Activated naive CD8-positive, alpha-beta T cell treated with anti-CD3 and anti-CD28 coated beads for 36 hours (primary cell): ENCODE data around the gene HMGCLL1. TPM values are rescaled to one million over a fixed set of nuclear protein-coding genes. Genes with fewer than 3 reads are reported as not detected.

Experiments used
- DNase-seq: peaks from one replicate; pipeline ENCODE4 v3.0.0; 2021
- H3K27ac Mint-ChIP-seq: one replicate; pipeline ENCODE4 v1.8.0; 2022; ENCODE audit warnings: mild to moderate bottlenecking, moderate library complexity, mixed read lengths
- H3K27me3 Mint-ChIP-seq: one replicate; pipeline ENCODE4 v1.8.0; 2022; ENCODE audit warnings: mild to moderate bottlenecking, mixed read lengths
- H3K36me3 Mint-ChIP-seq: one replicate; pipeline ENCODE4 v1.8.0; 2021; ENCODE audit warnings: mild to moderate bottlenecking, mixed read lengths
- H3K4me1 Mint-ChIP-seq: one replicate; pipeline ENCODE4 v1.8.0; 2021; ENCODE audit warnings: mixed read lengths
- H3K4me3 Mint-ChIP-seq: one replicate; pipeline ENCODE4 v1.8.0; 2022; ENCODE audit warnings: mild to moderate bottlenecking, moderate library complexity, mixed read lengths
- H3K9me3 Mint-ChIP-seq: one replicate; pipeline ENCODE4 v1.8.0; 2022; ENCODE audit warnings: mixed read lengths
- total RNA-seq, 2 experiments: library from RNA; stranded (reverse); gene quantifications; one replicate each; pipeline ENCODE4 v1.2.3, GENCODE V29; 2021

HMGCLL1 gene
- not detected for total RNA-seq

DNA sequence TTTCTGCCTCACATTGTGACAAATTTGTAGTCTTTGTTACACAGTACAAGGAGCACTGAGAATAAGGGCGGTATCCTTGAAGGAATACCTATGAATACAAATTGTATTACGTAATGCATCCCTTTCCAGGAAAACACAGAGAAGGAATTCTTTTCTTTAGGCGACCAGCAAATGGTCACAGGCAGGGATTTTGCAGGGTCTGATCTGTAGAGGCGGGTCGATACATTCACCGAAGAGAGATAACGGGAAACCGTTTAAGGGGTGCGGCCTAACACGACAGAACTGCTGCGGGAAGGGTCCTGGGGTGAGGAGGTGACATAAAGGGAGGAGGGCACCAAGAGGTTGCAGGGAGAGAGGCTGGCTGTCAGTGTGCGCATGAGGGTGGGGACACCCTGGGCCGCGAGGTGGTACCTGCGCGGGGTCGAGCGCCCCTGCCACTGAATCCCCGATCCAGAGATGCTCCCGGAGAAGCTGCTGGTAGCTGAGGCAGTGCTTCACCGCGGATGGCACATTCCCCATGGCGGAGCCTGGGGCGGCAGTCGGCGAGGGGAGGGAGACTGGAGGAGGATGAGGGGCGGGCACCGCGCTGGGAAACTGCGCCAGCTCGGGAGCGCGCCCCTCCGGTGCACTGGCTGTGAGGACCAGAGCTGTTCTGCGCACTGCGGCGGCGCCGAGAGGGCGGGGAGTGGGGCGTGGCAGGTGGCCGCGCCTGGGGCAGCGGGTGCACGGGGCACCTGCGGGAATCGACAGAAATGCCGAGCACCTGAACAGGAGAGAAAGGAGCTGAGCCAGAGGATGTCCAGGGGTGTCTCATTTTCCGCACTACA is at the start of gene HMGCLL1:
TSS of gene HMGCLL1 (minus strand) at position 656 of the 827 bp plus-strand sequence. CDS start at position 519, 137 bp downstream.
- Mint-ChIP-seq H3K27ac (no peak within 1 kb of the TSS), H3K9me3 (peaks cover 3% of the 10 kb centered on the region), H3K27me3 (peaks cover 7% of the 10 kb centered on the region), H3K4me1 (peaks cover 3% of the 10 kb centered on the region), H3K4me3 (no peak within 1 kb of the TSS), H3K36me3 (peaks cover 4% of the 10 kb centered on the region)
- no peak for DNase-seq

GRCh38 chr6:55621993-55622392 is 43.0 kb upstream of the HMGCLL1 start:
- Mint-ChIP-seq H3K4me1 (no peaks in the 10 kb centered on the region), H3K4me3 (no peak overlapping the region), H3K36me3 (no peaks in the 10 kb centered on the region), H3K27ac (no peak overlapping the region), H3K9me3 (peaks cover 6% of the 10 kb centered on the region), H3K27me3 (no peaks in the 10 kb centered on the region)
- DNase-seq = no peak

- H3K9me3 Mint-ChIP-seq = peaks cover 6% of the 10 kb centered on the region
- DNase-seq = no peak
- H3K27ac Mint-ChIP-seq = no peak overlapping the region
- no peaks in the 10 kb centered on the region for H3K4me1 Mint-ChIP-seq
- H3K4me3 Mint-ChIP-seq = no peak overlapping the region
- no peaks in the 10 kb centered on the region for H3K27me3 Mint-ChIP-seq
- no peaks in the 10 kb centered on the region for H3K36me3 Mint-ChIP-seq
These were observed 42.3 kb upstream of the HMGCLL1 start for GRCh38 chr6:55621244-55621643.

DNA sequence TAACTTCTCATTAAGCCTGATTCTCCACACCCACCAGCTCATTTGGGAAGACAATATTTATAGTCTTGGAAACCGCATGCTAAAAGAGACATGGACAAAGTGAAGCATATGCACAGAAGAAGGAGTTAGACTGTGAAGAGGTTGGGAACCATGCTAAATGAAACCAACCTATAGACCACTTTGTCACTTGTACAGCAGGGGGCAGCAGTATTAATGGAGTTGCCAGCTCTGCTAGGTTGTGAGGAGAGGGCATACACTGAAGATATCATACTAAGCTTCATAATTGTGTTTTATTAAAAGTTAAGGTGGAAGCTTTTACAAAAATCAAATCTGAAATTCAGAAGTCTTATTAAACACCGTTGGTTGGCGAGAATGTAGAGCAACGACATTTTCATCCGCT is 38.3 kb upstream of the HMGCLL1 start:
- Mint-ChIP-seq H3K36me3 (no peaks in the 10 kb centered on the region), H3K4me1 (no peaks in the 10 kb centered on the region), H3K27ac (no peak overlapping the region), H3K9me3 (peaks cover 8% of the 10 kb centered on the region), H3K27me3 (no peaks in the 10 kb centered on the region), H3K4me3 (no peak overlapping the region)
- no peak for DNase-seq

- H3K4me3 Mint-ChIP-seq = no peak overlapping the region
- H3K36me3 Mint-ChIP-seq = no peaks in the 10 kb centered on the region
- DNase-seq = no peak
- no peaks in the 10 kb centered on the region for H3K4me1 Mint-ChIP-seq
- H3K9me3 Mint-ChIP-seq = no peaks in the 10 kb centered on the region
- H3K27me3 Mint-ChIP-seq = no peaks in the 10 kb centered on the region
- no peak overlapping the region for H3K27ac Mint-ChIP-seq
These were observed 25.0 kb upstream of the HMGCLL1 start for GRCh38 chr6:55604021-55604420.

DNA sequence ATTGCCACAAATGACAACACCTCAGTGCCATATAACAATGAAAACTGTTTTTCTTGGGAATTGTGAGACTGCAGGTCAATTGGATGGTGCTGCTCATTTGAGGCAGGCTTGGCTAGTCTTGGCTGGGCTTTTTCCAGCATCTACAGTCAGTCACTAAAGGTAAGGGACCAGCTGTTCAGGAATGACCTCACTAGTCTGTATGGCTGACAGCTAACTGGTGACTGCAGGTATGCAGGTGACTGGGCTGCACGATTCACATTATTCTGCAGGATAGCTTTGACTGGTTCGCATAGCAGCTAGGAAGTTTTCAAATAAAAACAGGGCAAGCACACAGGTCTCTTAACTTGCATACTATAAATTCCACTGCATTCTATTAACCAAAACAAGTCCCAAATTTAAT is 22.1 kb upstream of the HMGCLL1 start:
- Mint-ChIP-seq H3K9me3 (peaks cover 3% of the 10 kb centered on the region), H3K27ac (no peak overlapping the region), H3K4me1 (no peaks in the 10 kb centered on the region), H3K27me3 (no peaks in the 10 kb centered on the region), H3K4me3 (no peak overlapping the region), H3K36me3 (no peaks in the 10 kb centered on the region)
- DNase-seq = no peak

DNA sequence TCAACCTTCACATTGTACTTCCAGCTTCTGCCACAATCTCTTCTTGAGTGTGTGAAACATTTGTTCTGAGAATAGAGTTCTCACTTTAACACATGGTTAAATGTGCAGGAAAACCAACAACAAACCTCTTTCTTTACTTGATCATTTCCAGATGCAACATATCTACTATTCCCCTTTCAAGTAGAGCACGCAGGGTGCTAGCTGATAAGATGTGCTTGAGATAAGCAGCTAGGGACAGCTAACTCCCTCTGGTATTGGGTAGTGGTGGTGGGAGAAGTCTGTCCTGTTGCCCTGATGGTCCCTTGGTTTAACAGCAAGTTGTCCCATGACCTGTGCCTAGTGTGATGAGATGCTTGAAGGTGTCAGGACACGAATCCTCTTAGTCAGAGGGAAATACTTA is 15.4 kb upstream of the HMGCLL1 start:
- H3K9me3 Mint-ChIP-seq = peaks cover 5% of the 10 kb centered on the region
- no peak overlapping the region for H3K27ac Mint-ChIP-seq
- H3K4me3 Mint-ChIP-seq = no peak overlapping the region
- no peak for DNase-seq
- H3K4me1 Mint-ChIP-seq = no peaks in the 10 kb centered on the region
- H3K36me3 Mint-ChIP-seq = no peaks in the 10 kb centered on the region
- H3K27me3 Mint-ChIP-seq = no peaks in the 10 kb centered on the region

DNA sequence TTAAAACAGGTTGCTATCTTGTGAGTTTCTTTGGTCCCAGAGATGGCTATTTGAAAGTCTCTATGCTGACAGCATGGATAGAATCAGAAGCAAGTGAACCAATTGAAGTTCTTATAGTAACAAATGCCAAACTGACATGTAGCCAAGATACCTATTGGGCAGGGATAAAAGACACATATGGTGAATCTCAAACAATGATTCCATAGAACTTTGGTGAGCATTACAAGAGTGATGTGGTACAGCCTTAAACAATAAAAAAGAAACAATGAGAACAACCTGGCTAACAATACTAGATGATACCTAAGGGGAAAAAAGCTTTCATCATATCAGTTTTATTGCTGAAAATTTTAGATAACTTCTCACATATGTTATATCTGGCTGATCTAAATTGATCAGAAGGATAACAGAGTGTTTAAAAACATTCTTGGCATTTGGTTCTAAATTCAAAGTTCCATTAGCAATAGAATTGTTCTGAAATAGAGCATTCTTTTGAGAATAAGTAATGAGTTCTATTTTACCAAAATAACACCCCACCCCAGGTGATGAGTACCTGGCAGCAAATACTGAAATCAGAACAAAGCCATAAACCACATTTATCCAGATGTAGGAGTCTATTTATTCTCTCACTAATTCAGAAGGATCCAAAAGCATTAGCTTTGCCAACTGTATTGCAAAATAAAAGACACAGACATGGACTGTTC is 5.8 kb upstream of the HMGCLL1 start:
- no peak overlapping the region for H3K4me3 Mint-ChIP-seq
- H3K27me3 Mint-ChIP-seq = no peaks in the 10 kb centered on the region
- no peak for DNase-seq
- H3K9me3 Mint-ChIP-seq = peaks cover 5% of the 10 kb centered on the region
- no peaks in the 10 kb centered on the region for H3K4me1 Mint-ChIP-seq
- no peaks in the 10 kb centered on the region for H3K36me3 Mint-ChIP-seq
- H3K27ac Mint-ChIP-seq = no peak overlapping the region

DNA sequence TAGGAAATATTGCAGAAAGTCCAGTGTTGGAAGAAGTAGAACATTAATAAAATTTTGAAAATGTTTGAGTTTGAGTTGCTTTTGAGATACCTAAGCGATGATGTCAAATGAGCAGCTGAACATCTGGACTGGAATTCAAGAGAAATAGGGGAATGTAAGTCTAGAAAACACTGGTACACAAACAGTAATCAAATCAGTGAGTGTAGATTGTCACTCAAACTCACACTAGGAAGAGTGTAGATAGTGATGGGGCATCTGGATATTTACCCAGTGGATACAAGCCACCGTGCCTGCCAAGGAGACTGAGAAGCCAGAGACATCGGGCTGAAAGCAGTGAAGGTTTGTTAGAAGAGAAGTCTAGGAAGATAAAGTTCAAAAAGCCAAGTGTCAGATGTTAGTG is 2.2 kb downstream of the HMGCLL1 start:
- no peak overlapping the region for H3K27ac Mint-ChIP-seq
- H3K27me3 Mint-ChIP-seq = peaks cover 7% of the 10 kb centered on the region
- H3K36me3 Mint-ChIP-seq = peaks cover 4% of the 10 kb centered on the region
- H3K4me3 Mint-ChIP-seq = no peak overlapping the region
- peaks cover 7% of the 10 kb centered on the region for H3K9me3 Mint-ChIP-seq
- DNase-seq = no peak
- peaks cover 3% of the 10 kb centered on the region for H3K4me1 Mint-ChIP-seq

- Mint-ChIP-seq H3K9me3 (peaks cover 7% of the 10 kb centered on the region), H3K36me3 (peaks cover 4% of the 10 kb centered on the region), H3K4me1 (peaks cover 3% of the 10 kb centered on the region), H3K4me3 (no peak overlapping the region), H3K27me3 (peaks cover 7% of the 10 kb centered on the region), H3K27ac (no peak overlapping the region)
- DNase-seq = no peak
These were observed 4.4 kb downstream of the HMGCLL1 start for GRCh38 chr6:55574556-55574955.

DNA sequence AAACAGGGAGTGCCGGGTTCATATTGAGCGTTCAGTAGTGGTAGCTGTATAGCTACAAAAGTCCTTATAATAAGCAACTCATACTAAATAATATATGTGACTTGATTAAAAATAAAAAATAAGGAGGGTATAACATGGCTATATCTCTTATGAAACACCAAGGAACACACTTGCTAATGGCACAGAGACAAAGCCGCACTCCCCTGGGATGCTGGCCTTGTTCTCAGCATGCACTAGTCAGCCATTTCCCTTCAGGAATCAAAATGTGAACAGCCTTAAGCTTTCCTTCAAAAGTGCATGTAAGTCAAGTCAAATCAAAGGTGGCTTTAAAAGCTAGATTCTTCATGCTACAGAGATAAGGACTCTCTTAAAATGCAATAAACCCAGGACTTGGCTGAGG is 9.4 kb downstream of the HMGCLL1 start:
- Mint-ChIP-seq H3K4me3 (no peak overlapping the region), H3K27ac (no peak overlapping the region), H3K4me1 (no peaks in the 10 kb centered on the region), H3K27me3 (no peaks in the 10 kb centered on the region), H3K9me3 (peaks cover 4% of the 10 kb centered on the region), H3K36me3 (no peaks in the 10 kb centered on the region)
- DNase-seq = no peak

DNA sequence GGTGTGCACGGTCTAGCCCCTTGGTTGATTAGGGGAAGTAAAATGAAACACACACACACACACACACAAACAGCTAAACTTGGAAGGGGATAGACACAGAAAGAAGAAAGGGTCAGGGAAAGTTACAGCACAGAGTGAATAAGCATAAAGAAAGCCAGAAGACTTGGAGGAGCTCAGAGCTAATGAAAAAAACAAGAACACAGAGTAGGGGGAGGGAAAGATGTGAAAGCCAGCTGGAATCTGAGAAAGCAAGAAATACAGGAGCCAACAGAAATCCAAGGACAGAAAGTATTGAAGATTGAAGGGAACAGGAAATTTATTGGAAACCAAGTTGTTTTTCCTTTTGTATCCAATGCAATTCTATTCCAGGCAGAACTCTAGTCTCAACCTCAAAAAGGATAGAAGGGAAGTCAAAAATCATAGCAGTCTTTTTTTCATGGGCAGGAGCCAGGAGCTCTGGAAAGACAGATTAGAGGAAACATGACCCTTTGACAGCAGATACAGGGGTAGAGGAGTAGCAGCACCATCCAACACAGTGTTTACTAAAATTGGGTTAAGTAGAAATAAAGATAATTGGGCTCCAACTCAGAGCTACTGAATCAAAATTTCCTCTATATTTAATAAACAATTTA is 10.1 kb downstream of the HMGCLL1 start:
- Mint-ChIP-seq H3K4me1 (no peaks in the 10 kb centered on the region), H3K27me3 (no peaks in the 10 kb centered on the region), H3K4me3 (no peak overlapping the region), H3K36me3 (no peaks in the 10 kb centered on the region), H3K9me3 (peaks cover 4% of the 10 kb centered on the region), H3K27ac (no peak overlapping the region)
- DNase-seq = no peak

DNA sequence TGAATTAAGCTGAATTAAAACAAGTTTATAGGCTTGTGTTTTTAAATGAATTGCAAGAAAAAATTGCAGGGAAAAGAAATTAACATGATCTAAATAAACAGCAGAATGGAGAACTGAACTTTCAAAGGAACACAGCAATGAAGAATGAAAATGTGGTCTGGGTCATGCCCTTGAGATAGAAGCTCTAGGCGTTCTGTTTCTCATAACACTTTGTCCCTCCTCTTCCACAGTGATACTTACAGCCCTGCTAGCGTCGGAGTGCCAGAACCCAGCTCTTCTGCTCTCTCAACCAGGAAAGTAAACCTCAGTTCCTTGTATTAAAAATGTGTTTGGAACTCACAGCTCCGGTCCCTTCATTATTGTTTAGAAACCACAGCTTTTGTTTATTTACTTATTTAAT is 11.4 kb downstream of the HMGCLL1 start:
- no peak overlapping the region for H3K4me3 Mint-ChIP-seq
- no peak for DNase-seq
- H3K36me3 Mint-ChIP-seq = no peaks in the 10 kb centered on the region
- no peaks in the 10 kb centered on the region for H3K4me1 Mint-ChIP-seq
- no peaks in the 10 kb centered on the region for H3K9me3 Mint-ChIP-seq
- no peaks in the 10 kb centered on the region for H3K27me3 Mint-ChIP-seq
- H3K27ac Mint-ChIP-seq = no peak overlapping the region

DNA sequence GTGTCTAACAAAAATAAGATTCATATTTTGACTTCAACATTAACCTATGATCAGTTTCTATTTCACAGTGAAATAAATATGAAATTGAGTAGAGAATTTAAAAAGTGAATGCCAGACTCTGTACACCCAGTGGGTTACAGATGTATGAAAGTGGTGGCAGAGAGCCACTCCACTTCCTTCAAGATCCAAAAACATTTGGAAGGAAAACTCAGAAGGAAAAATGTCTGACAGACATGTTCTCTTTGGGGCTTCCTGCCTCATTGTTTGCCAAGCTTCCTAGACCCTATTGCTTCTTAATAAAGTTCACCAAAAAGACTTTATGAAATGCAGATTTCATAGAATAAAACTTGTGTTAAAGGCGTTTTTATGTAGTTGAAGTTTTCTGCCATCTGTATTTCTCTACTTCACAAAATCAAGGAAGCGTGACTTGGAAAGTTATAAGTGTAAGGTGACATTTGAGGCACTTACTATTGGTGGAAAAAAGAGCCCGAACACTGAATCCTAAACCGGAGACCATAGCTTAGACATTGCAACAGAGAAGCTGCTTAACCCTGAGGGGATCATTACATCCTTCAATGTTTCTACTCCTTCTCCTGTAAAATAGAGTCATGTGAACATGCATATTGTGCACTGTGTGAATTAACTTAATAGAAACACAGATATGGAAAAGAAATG is 12.8 kb downstream of the HMGCLL1 start:
- Mint-ChIP-seq H3K4me3 (no peak overlapping the region), H3K9me3 (no peaks in the 10 kb centered on the region), H3K27ac (no peak overlapping the region), H3K36me3 (no peaks in the 10 kb centered on the region), H3K27me3 (no peaks in the 10 kb centered on the region), H3K4me1 (no peaks in the 10 kb centered on the region)
- no peak for DNase-seq

DNA sequence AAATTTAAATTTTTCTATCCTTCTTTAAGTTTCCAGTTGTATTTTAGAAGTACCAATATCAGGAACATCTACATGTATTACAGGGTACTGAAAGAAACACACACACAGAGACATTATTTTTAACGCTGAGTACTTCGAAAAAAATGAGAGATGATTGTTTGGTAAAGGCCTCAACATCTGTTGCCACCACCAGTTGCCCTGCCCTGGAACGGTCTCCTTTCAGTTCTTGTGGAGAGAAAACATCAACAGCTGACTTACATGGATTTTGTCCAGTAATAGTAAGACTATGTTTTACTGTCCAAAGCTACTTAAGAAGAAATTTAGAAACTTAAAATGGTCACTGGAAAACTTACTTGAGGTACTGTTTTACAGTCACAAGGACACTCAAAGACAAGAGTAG is 16.7 kb downstream of the HMGCLL1 start:
- Mint-ChIP-seq H3K4me1 (no peaks in the 10 kb centered on the region), H3K9me3 (no peaks in the 10 kb centered on the region), H3K4me3 (no peak overlapping the region), H3K36me3 (no peaks in the 10 kb centered on the region), H3K27ac (no peak overlapping the region), H3K27me3 (no peaks in the 10 kb centered on the region)
- DNase-seq = no peak
